NCI-H2081 treated with DMSO at 0.1 percent for 48 hours (cell line): ENCODE measurements around the gene MUC12.
"Not testable (repeated sequence)": the region's sequence is repeated elsewhere in the genome, so short reads cannot be mapped to it uniquely, and the experiment has no call there.

ENCODE experiments used
- DNase-seq: peaks from one replicate; lab custom pipeline; 2025; lab: John Stamatoyannopoulos, UW

Gene MUC12

DNA sequence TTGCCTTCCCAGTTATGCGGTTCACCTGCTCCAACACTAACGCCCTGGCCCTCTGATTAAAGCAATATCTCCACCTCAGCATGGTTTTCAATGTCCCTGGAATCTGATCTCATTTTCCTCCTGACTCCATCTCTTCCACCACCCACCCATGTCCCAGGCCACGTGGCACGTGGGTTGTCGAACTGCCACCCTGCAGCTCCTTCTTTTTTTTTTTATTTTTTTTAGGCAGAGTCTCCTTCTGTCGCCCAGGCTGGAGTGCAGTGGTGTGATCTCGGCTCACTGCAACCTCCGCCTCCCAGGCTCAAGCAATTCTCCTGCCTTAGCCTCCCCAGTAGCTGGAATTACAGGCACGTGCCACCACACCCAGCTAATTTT lies 94.8 kb downstream of the MUC12 start:
- DNase-seq: not testable (repeated sequence)

GRCh38 chr7:101065162-101065561 lies 95.8 kb downstream of the MUC12 start:
- DNase-seq: not testable (repeated sequence)

DNA sequence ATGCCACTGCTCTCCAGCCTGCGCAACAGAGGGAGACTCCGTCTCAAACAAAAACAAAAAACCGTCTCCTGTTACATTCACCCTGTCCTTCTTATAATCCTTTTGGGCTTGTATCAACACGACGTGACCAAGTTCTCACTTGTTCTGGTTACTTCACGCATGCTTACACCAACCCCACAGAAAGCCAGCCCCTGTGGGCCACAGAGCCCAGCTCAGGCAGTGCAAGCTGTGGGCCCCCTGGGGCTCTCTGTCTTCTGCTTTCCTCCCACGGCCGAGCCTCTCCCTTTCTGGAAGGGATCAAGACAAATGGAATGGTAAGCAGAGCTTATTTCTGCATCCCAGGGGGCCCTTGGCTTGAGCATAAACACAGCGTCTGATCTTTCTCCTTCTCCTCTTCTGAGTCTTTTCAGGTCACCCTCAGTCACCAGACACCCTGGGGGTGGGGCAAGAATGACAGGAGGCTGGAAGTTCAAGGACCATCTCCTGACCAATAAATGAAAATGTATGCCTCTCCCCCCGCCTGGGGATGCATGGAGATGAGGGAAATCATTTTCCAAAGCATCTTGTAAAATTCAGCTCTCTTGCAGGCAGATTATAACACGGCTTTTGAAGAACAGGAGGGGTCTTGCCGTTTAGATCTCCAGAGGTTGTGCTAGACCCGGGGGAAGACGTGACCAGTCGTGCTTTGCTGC lies 96.9 kb downstream of the MUC12 start:
- DNase-seq: no peak

GRCh38 chr7:101066833-101067177 lies 97.4 kb downstream of the MUC12 start:
- no peak for DNase-seq

GRCh38 chr7:101068401-101068800 lies 99.0 kb downstream of the MUC12 start:
- no peak for DNase-seq
